HCT116 (cell line): Measurements from ENCODE around the gene CFAP46. TPM values are rescaled to one million over a fixed set of nuclear protein-coding genes. Genes with fewer than 3 reads are reported as not detected.

Experiments used
- ATAC-seq: fragments of 200-7000 bp; cut with Tn5 transposase; 2 replicates; pipeline ENCODE4 v1.9.1; 2020; ENCODE audit warnings: mild to moderate bottlenecking, moderate library complexity
- BruUV-seq: library from RNA; stranded (reverse); fragments of 400-500 nt; replicated peaks from 2 replicates; lab custom pipeline; 2021; lab: Mats Ljungman, UMichigan
- CTCF ChIA-PET: fragments of 300-600 bp; sonication (Branson Sonifier 250); formaldehyde crosslinking; loops from one replicate; lab custom pipeline; 2021; ENCODE audit warnings: antibody characterized with exemption; lab: Charles Lee
- POLR2A ChIA-PET: fragments of 300-600, 350-600 bp; sonication (Branson Sonifier 250); formaldehyde crosslinking; loops from one replicate; lab custom pipeline; 2021; ENCODE audit warnings: antibody characterized with exemption; lab: Charles Lee
- RAD21 ChIA-PET, 2 experiments: fragments of 300-600 bp; sonication (Branson Sonifier 250); formaldehyde crosslinking; loops; one replicate each; lab custom pipeline; 2023; ENCODE audit warnings: low total read pairs in 2 of 2; ENCODE audit not compliant: uncharacterized antibody in 2 of 2, unreplicated experiment in 2 of 2, low non-redundant PET in 1 of 2; lab: Charles Lee
- DNase-seq: peaks from one replicate; pipeline ENCODE4 v3.0.0-alpha.2; 2010; ENCODE audit warnings: low read depth, low spot score
- H2AFZ ChIP-seq: fragments of 200-600 bp; shearing (Covaris generic), sonication (generic); 2 replicates; pipeline ENCODE4 v1.6.1; 2017; ENCODE audit warnings: low read depth, mixed run types, mixed read lengths, antibody characterized with exemption, low read length; ENCODE audit not compliant: poor library complexity, severe bottlenecking
- H3K27ac ChIP-seq: 2 replicates; pipeline ENCODE4 v1.5.1; 2012; ENCODE audit warnings: low read depth, low read length
- H3K27me3 ChIP-seq: fragments of 200-600 bp; sonication (generic); 2 replicates; pipeline ENCODE4 v1.6.1; 2016; ENCODE audit warnings: mixed run types, low read length, mixed read lengths; ENCODE audit not compliant: insufficient read depth
- H3K36me3 ChIP-seq, 2 experiments: fragments of 200-500 bp in 1 of 2; fragments of 200-600 bp in 1 of 2; sonication (Bioruptor generic) in 1 of 2; sonication (generic) in 1 of 2; 2 replicates each; pipeline versions ENCODE4 v1.5.1 to v1.6.1; 2014 to 2016; ENCODE audit warnings: low read length in 2 of 2, inconsistent platforms in 1 of 2, mixed read lengths in 1 of 2, mixed run types in 1 of 2; ENCODE audit not compliant: insufficient read depth in 2 of 2, control insufficient read depth in 1 of 2
- H3K4me1 ChIP-seq, 2 experiments: fragments of 200-600 bp in 1 of 2; sonication (generic) in 1 of 2; 2 replicates each; pipeline versions ENCODE4 v1.5.1 to v1.6.1; 2012 to 2017; ENCODE audit warnings: low read length in 2 of 2, inconsistent platforms in 1 of 2, mild to moderate bottlenecking in 1 of 2, mixed read lengths in 1 of 2, mixed run types in 1 of 2, moderate library complexity in 1 of 2; ENCODE audit not compliant: insufficient read depth in 2 of 2, control insufficient read depth in 1 of 2
- H3K4me2 ChIP-seq: fragments of 200-600 bp; sonication (generic); 2 replicates; pipeline ENCODE4 v1.6.1; 2017; ENCODE audit warnings: mixed run types, low read length, mixed read lengths
- H3K4me3 ChIP-seq, 2 experiments: fragments of 200-600 bp in 1 of 2; sonication (generic) in 1 of 2; replicated peaks in 1 of 2; 2 replicates each; pipeline ENCODE4 v1.5.1; 2011 to 2016; ENCODE audit warnings: low read length in 2 of 2, control low read depth in 1 of 2, low read depth in 1 of 2, mild to moderate bottlenecking in 1 of 2, mixed read lengths in 1 of 2, mixed run types in 1 of 2
- H3K79me2 ChIP-seq: fragments of 200-600 bp; sonication (generic); 2 replicates; pipeline ENCODE4 v1.6.1; 2017; ENCODE audit warnings: mild to moderate bottlenecking, mixed run types, low read length, moderate library complexity, mixed read lengths; ENCODE audit not compliant: insufficient read depth
- H3K9ac ChIP-seq: fragments of 200-600 bp; sonication (generic); 2 replicates; pipeline ENCODE4 v1.6.1; 2016; ENCODE audit warnings: low read length, mixed read lengths
- H3K9me2 ChIP-seq: fragments of 200-600 bp; sonication (generic), shearing (Covaris generic); 2 replicates; pipeline ENCODE4 v1.6.1; 2017; ENCODE audit warnings: mixed run types, mild to moderate bottlenecking, moderate library complexity; ENCODE audit not compliant: insufficient read depth
- H3K9me3 ChIP-seq, 2 experiments: fragments of 200-500 bp in 1 of 2; fragments of 200-600 bp in 1 of 2; sonication (Bioruptor generic) in 1 of 2; sonication (generic) in 1 of 2; 2 replicates each; pipeline ENCODE4 v1.6.1; 2014 to 2017; ENCODE audit warnings: low read length in 2 of 2, mixed read lengths in 2 of 2, inconsistent platforms in 1 of 2, low read depth in 1 of 2, mild to moderate bottlenecking in 1 of 2, mixed run types in 1 of 2, moderate library complexity in 1 of 2; ENCODE audit not compliant: control insufficient read depth in 1 of 2, insufficient read depth in 1 of 2
- H4K20me1 ChIP-seq: fragments of 200-600 bp; sonication (generic), shearing (Covaris generic); 2 replicates; pipeline ENCODE4 v1.6.1; 2017; ENCODE audit warnings: mixed run types, mild to moderate bottlenecking, moderate library complexity; ENCODE audit not compliant: insufficient read depth
- CEBPB ChIP-seq: IDR thresholded peaks from 2 replicates; pipeline ENCODE4 v1.6.1; 2012; ENCODE audit warnings: low read depth
- ELF1 ChIP-seq: IDR thresholded peaks from 2 replicates; pipeline ENCODE4 v1.6.1; 2012; ENCODE audit warnings: low read depth, borderline replicate concordance
- POLR2A ChIP-seq: IDR thresholded peaks from 2 replicates; pipeline ENCODE4 v1.7.0; 2011; ENCODE audit warnings: borderline replicate concordance; ENCODE audit not compliant: insufficient read depth, insufficient read length; ENCODE audit errors: extremely low read depth
- POLR2AphosphoS5 ChIP-seq: IDR thresholded peaks from 2 replicates; pipeline ENCODE4 v1.6.1; 2011; ENCODE audit warnings: mild to moderate bottlenecking, low read depth, low read length, moderate library complexity
- intact Hi-C: fragments of 100-400 bp; cut with micrococcal nuclease; formaldehyde crosslinking; loops from 2 replicates; pipeline ENCODE4 v1.10.0; 2022
- total RNA-seq: library from RNA; stranded (reverse); gene quantifications from one replicate; pipeline ENCODE4 v1.2.1, GENCODE V29; 2021; ENCODE audit not compliant: unreplicated experiment
- TF ChIP-seq, protein P1 (sequence below), 3 experiments: fragments of 200-600 bp in 1 of 3; sonication (generic) in 1 of 3; IDR thresholded peaks in 2 of 3; conservative IDR thresholded peaks in 1 of 3; 2 replicates each; pipeline ENCODE4 v1.5.1; 2012 to 2017; ENCODE audit warnings: low read depth in 2 of 3, low read length in 2 of 3, antibody characterized with exemption in 1 of 3, borderline replicate concordance in 1 of 3, control low read depth in 1 of 3, mild to moderate bottlenecking in 1 of 3, mixed read lengths in 1 of 3, mixed run types in 1 of 3, moderate library complexity in 1 of 3; ENCODE audit not compliant: insufficient read depth in 1 of 3
- TF ChIP-seq, protein P2 (sequence below): IDR thresholded peaks from 2 replicates; pipeline ENCODE4 v1.6.1; 2012
- TF ChIP-seq, protein P3 (sequence below): IDR thresholded peaks from 2 replicates; pipeline ENCODE4 v1.6.1; 2011; ENCODE audit warnings: mild to moderate bottlenecking, low read length, moderate library complexity; ENCODE audit not compliant: insufficient replicate concordance; ENCODE audit errors: extremely low read depth

The CFAP46 gene
- total RNA-seq, 1 experiment from 2014 or later: 1.4 TPM

DNA sequence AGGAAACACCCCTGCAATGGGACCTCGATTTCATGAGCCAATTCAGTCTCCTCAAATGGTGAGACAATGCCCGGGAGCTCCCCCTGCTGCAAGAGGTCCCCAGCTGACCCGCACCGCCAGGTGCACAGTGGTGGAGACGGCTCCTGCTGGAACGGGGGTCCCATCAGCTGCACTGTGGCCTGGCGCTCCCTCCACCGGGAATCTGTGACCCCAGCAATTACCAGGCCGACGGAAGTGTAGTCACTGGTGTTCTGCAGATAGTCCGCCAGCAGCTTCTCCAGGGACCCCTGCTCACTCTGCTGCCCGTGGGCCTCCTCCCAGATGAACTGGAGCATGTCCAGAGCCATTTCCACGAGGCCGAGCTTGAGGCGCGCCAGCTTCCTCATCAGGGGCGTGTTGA lies 91.5 kb downstream of the CFAP46 start:
- ChIA-PET POLR2A (no interaction called here), RAD21 (no interaction called here), CTCF (no interaction called here)
- Histone ChIP-seq H3K27ac (no peak overlapping the region), H2AFZ (no peak overlapping the region), H3K36me3 (no peaks in the 10 kb centered on the region), H3K9me2 (no peaks in the 10 kb centered on the region), H3K4me3 (no peak overlapping the region), H3K4me2 (no peak overlapping the region), H3K9ac (no peak overlapping the region), H3K79me2 (no peaks in the 10 kb centered on the region), H3K4me1 (no peaks in the 10 kb centered on the region), H3K27me3 (no peaks in the 10 kb centered on the region), H3K9me3 (no peaks in the 10 kb centered on the region), H4K20me1 (no peaks in the 10 kb centered on the region)
- DNase-seq (no peak), ATAC-seq (no peak)
- BruUV-seq: no TSS peak
- TF ChIP-seq, protein P1, sequence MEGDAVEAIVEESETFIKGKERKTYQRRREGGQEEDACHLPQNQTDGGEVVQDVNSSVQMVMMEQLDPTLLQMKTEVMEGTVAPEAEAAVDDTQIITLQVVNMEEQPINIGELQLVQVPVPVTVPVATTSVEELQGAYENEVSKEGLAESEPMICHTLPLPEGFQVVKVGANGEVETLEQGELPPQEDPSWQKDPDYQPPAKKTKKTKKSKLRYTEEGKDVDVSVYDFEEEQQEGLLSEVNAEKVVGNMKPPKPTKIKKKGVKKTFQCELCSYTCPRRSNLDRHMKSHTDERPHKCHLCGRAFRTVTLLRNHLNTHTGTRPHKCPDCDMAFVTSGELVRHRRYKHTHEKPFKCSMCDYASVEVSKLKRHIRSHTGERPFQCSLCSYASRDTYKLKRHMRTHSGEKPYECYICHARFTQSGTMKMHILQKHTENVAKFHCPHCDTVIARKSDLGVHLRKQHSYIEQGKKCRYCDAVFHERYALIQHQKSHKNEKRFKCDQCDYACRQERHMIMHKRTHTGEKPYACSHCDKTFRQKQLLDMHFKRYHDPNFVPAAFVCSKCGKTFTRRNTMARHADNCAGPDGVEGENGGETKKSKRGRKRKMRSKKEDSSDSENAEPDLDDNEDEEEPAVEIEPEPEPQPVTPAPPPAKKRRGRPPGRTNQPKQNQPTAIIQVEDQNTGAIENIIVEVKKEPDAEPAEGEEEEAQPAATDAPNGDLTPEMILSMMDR (IDR thresholded peaks at IDR 0.05 in 2 of 3, conservative IDR thresholded peaks at IDR 0.05 in 1 of 3; ENCODE audit: borderline replicate concordance in 1 of 3, insufficient read depth in 1 of 3, low read depth in 2 of 3, low read length in 2 of 3): no peak
- TF ChIP-seq ELF1: no peak
- no peak for TF ChIP-seq POLR2AphosphoS5
- TF ChIP-seq POLR2A: no peak
- TF ChIP-seq CEBPB: no peak
- TF ChIP-seq, protein P2, sequence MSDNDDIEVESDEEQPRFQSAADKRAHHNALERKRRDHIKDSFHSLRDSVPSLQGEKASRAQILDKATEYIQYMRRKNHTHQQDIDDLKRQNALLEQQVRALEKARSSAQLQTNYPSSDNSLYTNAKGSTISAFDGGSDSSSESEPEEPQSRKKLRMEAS: no peak
- TF ChIP-seq, protein P3, sequence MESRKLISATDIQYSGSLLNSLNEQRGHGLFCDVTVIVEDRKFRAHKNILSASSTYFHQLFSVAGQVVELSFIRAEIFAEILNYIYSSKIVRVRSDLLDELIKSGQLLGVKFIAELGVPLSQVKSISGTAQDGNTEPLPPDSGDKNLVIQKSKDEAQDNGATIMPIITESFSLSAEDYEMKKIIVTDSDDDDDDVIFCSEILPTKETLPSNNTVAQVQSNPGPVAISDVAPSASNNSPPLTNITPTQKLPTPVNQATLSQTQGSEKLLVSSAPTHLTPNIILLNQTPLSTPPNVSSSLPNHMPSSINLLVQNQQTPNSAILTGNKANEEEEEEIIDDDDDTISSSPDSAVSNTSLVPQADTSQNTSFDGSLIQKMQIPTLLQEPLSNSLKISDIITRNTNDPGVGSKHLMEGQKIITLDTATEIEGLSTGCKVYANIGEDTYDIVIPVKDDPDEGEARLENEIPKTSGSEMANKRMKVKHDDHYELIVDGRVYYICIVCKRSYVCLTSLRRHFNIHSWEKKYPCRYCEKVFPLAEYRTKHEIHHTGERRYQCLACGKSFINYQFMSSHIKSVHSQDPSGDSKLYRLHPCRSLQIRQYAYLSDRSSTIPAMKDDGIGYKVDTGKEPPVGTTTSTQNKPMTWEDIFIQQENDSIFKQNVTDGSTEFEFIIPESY: no peak
- intact Hi-C loops: no loop called here
